ENCODE results near the gene CLEC12A.

GRCh38 chr12:10027311-10027710 is 56.1 kb downstream of the CLEC12A start:
- no peak for TF ChIP-seq POLR2A (IDR thresholded peaks at IDR 0.05; ENCODE audit: low read length)
- no peak for TF ChIP-seq GATA1 (IDR thresholded peaks at IDR 0.05; ENCODE audit: low read depth, low read length)

Data from erythroblast (primary cell).